ENCODE results near the gene TNS3. TPM values are rescaled to one million over a fixed set of nuclear protein-coding genes. Genes with fewer than 3 reads are reported as not detected.

Gene TNS3
- polyA plus RNA-seq, 1 of the 3 experiments (the other 2 are of a cell fraction): 72.3 TPM

DNA sequence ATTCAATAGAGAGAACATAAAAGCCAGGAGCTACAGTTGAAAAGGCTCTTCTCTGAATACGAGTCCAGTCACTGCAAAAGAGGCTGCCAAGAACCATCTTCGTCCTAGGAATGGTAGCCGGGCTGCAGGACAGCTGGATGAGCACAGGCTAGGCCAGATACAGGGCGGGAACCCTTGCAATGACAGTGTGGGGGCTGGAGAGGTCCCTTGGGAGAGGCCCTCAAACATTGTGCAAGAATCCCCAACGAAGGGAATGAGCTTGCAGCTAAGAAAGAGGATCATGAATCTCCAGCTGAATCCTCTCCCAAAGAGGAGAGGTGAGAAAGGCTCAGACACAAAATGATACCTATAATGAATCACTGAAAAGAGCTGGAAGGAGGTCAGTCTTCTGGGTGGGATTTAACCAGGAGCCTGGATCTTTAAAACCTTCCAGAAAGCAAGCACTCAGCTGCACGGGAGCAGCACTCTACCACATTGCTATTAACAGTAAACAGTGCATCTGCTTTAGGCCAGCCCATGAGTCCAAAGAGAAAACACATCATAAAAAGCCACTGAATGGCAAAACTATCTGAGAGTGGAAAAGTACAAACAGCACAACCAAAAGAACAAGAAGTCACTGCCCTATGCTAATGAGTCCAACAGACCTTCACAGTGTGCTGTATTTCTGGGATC lies 287.9 kb downstream of the TNS3 start:
- Histone ChIP-seq H3K27me3 (ENCODE audit: insufficient read depth) (no peaks in the 10 kb centered on the region), H3K9me3 (no peaks in the 10 kb centered on the region), H3K4me2 (no peak overlapping the region), H3K36me3 (replicated peaks in 1 of 2; ENCODE audit: control insufficient read depth in 1 of 2, insufficient read depth in 2 of 2, low read length in 1 of 2) (peaks cover 58 to 86% of the 10 kb centered on the region in 2 experiments), H3K9me2 (no peaks in the 10 kb centered on the region), H4K20me1 (ENCODE audit: insufficient read depth) (no peaks in the 10 kb centered on the region), H2AFZ (ENCODE audit: low read depth) (no peak overlapping the region), H3K79me2 (ENCODE audit: insufficient read depth) (no peaks in the 10 kb centered on the region), H3K4me3 (ENCODE audit: low read depth in 2 of 2, low read length in 1 of 2) (no peak overlapping the region), H3K4me1 (ENCODE audit: control insufficient read depth in 1 of 2, insufficient read depth in 2 of 2, low read depth in 1 of 2, low read length in 1 of 2) (peaks cover 8 to 24% of the 10 kb centered on the region in 2 experiments), H3F3A (replicated peaks; ENCODE audit: insufficient read depth) (peaks cover 31% of the 10 kb centered on the region), H3K27ac (ENCODE audit: low read depth in 2 of 2, low read length in 1 of 2) (0 out of 4 replicates have a peak overlapping the region, but pooled peaks of 1 of the 2 experiments have one; percentile 91), H3K9ac (no peak overlapping the region)
- DNase-seq: no peak
- ChIA-PET POLR2A (no interaction called here), CTCF (interaction anchor here (1.0 to 4.4 kb wide), 5 partner anchors 22 to 525 kb away, joined by 3 to 20 read pairs (median 4); no protein-coding TSS in a partner anchor)
- TF ChIP-seq, protein P1, sequence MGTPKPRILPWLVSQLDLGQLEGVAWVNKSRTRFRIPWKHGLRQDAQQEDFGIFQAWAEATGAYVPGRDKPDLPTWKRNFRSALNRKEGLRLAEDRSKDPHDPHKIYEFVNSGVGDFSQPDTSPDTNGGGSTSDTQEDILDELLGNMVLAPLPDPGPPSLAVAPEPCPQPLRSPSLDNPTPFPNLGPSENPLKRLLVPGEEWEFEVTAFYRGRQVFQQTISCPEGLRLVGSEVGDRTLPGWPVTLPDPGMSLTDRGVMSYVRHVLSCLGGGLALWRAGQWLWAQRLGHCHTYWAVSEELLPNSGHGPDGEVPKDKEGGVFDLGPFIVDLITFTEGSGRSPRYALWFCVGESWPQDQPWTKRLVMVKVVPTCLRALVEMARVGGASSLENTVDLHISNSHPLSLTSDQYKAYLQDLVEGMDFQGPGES (IDR thresholded peaks at IDR 0.05; ENCODE audit: low read depth, low read length): no peak
- TF ChIP-seq, protein P2, sequence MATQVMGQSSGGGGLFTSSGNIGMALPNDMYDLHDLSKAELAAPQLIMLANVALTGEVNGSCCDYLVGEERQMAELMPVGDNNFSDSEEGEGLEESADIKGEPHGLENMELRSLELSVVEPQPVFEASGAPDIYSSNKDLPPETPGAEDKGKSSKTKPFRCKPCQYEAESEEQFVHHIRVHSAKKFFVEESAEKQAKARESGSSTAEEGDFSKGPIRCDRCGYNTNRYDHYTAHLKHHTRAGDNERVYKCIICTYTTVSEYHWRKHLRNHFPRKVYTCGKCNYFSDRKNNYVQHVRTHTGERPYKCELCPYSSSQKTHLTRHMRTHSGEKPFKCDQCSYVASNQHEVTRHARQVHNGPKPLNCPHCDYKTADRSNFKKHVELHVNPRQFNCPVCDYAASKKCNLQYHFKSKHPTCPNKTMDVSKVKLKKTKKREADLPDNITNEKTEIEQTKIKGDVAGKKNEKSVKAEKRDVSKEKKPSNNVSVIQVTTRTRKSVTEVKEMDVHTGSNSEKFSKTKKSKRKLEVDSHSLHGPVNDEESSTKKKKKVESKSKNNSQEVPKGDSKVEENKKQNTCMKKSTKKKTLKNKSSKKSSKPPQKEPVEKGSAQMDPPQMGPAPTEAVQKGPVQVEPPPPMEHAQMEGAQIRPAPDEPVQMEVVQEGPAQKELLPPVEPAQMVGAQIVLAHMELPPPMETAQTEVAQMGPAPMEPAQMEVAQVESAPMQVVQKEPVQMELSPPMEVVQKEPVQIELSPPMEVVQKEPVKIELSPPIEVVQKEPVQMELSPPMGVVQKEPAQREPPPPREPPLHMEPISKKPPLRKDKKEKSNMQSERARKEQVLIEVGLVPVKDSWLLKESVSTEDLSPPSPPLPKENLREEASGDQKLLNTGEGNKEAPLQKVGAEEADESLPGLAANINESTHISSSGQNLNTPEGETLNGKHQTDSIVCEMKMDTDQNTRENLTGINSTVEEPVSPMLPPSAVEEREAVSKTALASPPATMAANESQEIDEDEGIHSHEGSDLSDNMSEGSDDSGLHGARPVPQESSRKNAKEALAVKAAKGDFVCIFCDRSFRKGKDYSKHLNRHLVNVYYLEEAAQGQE (IDR thresholded peaks at IDR 0.05; ENCODE audit: low read depth, low read length): no peak
- TF ChIP-seq GABPA (IDR thresholded peaks at IDR 0.05; ENCODE audit: low read depth) (no peak), FOXJ3 (CRISPR knock-in tag; IDR thresholded peaks at IDR 0.05) (no peak), RCOR1 (IDR thresholded peaks at IDR 0.05; ENCODE audit: low read length) (no peak), JUND (IDR thresholded peaks at IDR 0.05) (no peak)
- 91% methylated on average over 6 of the region's 6 CpGs for WGBS (ENCODE audit: low lambda C conversion rate)

DNA sequence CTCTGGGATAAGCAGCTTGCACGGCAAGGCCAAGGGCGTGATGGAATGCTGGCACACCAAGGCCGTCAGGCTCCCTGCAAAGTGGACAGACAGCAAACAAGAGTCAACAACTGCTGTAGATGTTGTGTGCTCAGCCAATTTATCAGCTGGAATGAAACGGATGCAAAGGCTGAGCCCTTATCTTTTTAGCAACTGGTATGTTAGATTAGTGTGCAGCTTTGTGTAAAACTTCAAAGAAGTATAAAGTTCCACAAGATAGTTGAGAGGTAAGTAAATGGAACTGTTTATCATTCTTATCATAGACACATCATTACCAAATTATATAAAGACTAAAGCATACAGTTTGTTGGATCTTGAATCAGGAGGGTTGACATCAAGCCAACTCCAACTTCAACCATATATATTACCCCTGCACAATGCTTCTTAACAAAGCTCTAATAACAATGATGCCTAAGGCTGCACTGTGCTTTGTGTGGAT lies 289.0 kb downstream of the TNS3 start:
- peak overlapping the region; percentile 8 to 91; a peak in 3 of 4 replicates for H3K27ac ChIP-seq (ENCODE audit: low read depth in 2 of 2, low read length in 1 of 2)
- peaks cover 8 to 24% of the 10 kb centered on the region in 2 experiments for H3K4me1 ChIP-seq (ENCODE audit: control insufficient read depth in 1 of 2, insufficient read depth in 2 of 2, low read depth in 1 of 2, low read length in 1 of 2)
- no peak overlapping the region for H3K9ac ChIP-seq
- DNase-seq: no peak
- no peaks in the 10 kb centered on the region for H3K79me2 ChIP-seq (ENCODE audit: insufficient read depth)
- H4K20me1 ChIP-seq (ENCODE audit: insufficient read depth): no peaks in the 10 kb centered on the region
- CTCF ChIA-PET: interaction anchor here (1.0 to 4.4 kb wide), 4 partner anchors 26 to 526 kb away, joined by 3 to 20 read pairs (median 4); no protein-coding TSS in a partner anchor
- peaks cover 68 to 94% of the 10 kb centered on the region in 2 experiments for H3K36me3 ChIP-seq (replicated peaks in 1 of 2; ENCODE audit: control insufficient read depth in 1 of 2, insufficient read depth in 2 of 2, low read length in 1 of 2)
- H3K4me3 ChIP-seq (ENCODE audit: low read depth in 2 of 2, low read length in 1 of 2): no peak overlapping the region
- POLR2A ChIA-PET: no interaction called here
- H3K4me2 ChIP-seq: no peak overlapping the region
- no peak overlapping the region for H2AFZ ChIP-seq (ENCODE audit: low read depth)
- WGBS (ENCODE audit: low lambda C conversion rate): 96% methylated on average over 4 of the region's 4 CpGs
- no peaks in the 10 kb centered on the region for H3K9me2 ChIP-seq
- peaks cover 31% of the 10 kb centered on the region for H3F3A ChIP-seq (replicated peaks; ENCODE audit: insufficient read depth)
- H3K27me3 ChIP-seq (ENCODE audit: insufficient read depth): no peaks in the 10 kb centered on the region
- no peaks in the 10 kb centered on the region for H3K9me3 ChIP-seq
- TF ChIP-seq CHD2 (IDR thresholded peaks at IDR 0.05; ENCODE audit: low read length, partially characterized antibody): no peak
- TF ChIP-seq EP300 (IDR thresholded peaks at IDR 0.05; ENCODE audit: borderline replicate concordance in 1 of 2, low read depth in 1 of 2, low read length in 1 of 2): no peak
- TF ChIP-seq, protein P3, sequence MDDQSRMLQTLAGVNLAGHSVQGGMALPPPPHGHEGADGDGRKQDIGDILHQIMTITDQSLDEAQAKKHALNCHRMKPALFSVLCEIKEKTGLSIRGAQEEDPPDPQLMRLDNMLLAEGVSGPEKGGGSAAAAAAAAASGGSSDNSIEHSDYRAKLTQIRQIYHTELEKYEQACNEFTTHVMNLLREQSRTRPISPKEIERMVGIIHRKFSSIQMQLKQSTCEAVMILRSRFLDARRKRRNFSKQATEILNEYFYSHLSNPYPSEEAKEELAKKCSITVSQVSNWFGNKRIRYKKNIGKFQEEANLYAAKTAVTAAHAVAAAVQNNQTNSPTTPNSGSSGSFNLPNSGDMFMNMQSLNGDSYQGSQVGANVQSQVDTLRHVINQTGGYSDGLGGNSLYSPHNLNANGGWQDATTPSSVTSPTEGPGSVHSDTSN (IDR thresholded peaks at IDR 0.05): no peak
- no peak for TF ChIP-seq EZH2phosphoT487 (IDR thresholded peaks at IDR 0.05; ENCODE audit: borderline replicate concordance, low read depth)
- no peak for TF ChIP-seq GATA2 (CRISPR knock-in tag; IDR thresholded peaks at IDR 0.05)
- no peak for TF ChIP-seq TAF1 (IDR thresholded peaks at IDR 0.05; ENCODE audit: borderline replicate concordance, low read depth, low read length)
- TF ChIP-seq, protein P4, sequence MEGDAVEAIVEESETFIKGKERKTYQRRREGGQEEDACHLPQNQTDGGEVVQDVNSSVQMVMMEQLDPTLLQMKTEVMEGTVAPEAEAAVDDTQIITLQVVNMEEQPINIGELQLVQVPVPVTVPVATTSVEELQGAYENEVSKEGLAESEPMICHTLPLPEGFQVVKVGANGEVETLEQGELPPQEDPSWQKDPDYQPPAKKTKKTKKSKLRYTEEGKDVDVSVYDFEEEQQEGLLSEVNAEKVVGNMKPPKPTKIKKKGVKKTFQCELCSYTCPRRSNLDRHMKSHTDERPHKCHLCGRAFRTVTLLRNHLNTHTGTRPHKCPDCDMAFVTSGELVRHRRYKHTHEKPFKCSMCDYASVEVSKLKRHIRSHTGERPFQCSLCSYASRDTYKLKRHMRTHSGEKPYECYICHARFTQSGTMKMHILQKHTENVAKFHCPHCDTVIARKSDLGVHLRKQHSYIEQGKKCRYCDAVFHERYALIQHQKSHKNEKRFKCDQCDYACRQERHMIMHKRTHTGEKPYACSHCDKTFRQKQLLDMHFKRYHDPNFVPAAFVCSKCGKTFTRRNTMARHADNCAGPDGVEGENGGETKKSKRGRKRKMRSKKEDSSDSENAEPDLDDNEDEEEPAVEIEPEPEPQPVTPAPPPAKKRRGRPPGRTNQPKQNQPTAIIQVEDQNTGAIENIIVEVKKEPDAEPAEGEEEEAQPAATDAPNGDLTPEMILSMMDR (IDR thresholded peaks at IDR 0.05): no peak
- TF ChIP-seq MEF2A (IDR thresholded peaks at IDR 0.05; ENCODE audit: borderline replicate concordance, low read depth): no peak
- TF ChIP-seq, protein P5, sequence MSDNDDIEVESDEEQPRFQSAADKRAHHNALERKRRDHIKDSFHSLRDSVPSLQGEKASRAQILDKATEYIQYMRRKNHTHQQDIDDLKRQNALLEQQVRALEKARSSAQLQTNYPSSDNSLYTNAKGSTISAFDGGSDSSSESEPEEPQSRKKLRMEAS (IDR thresholded peaks at IDR 0.05; ENCODE audit: low read depth): no peak
- no peak for TF ChIP-seq RXRA (IDR thresholded peaks at IDR 0.05; ENCODE audit: borderline replicate concordance, low read depth)
- TF ChIP-seq POLR2AphosphoS5 (IDR thresholded peaks at IDR 0.05; ENCODE audit: low read depth, low read length): no peak
- TF ChIP-seq RFX5 (IDR thresholded peaks at IDR 0.05; ENCODE audit: low read length): no peak
- no peak for TF ChIP-seq MXI1 (IDR thresholded peaks at IDR 0.05; ENCODE audit: low read depth, low read length)

Measured in SK-N-SH (cell line).